Stimulated activated CD8-positive, alpha-beta memory T cell treated with anti-CD3 and anti-CD28 coated beads, Interleukin-12 subunit alpha, Interleukin-12 subunit beta, amount 100 ng/mL, for 1 hour (primary cell): Measurements from ENCODE around the gene UBE3D.
"Not testable (repeated sequence)": the region's sequence is repeated elsewhere in the genome, so short reads cannot be mapped to it uniquely, and the experiment has no call there.

ENCODE experiments used
- DNase-seq: peaks from one replicate; pipeline ENCODE4 v3.0.0-alpha.2; 2020; ENCODE audit warnings: low read depth

UBE3D gene

GRCh38 chr6:82978362-82978945, 87.2 kb downstream of the UBE3D start:
- no peak for DNase-seq

- DNase-seq = no peak
These were observed 89.5 kb downstream of the UBE3D start for GRCh38 chr6:82976179-82976578.

GRCh38 chr6:82971877-82972460, 93.7 kb downstream of the UBE3D start:
- no peak for DNase-seq

GRCh38 chr6:82970839-82971238, 94.8 kb downstream of the UBE3D start:
- DNase-seq = no peak

DNA sequence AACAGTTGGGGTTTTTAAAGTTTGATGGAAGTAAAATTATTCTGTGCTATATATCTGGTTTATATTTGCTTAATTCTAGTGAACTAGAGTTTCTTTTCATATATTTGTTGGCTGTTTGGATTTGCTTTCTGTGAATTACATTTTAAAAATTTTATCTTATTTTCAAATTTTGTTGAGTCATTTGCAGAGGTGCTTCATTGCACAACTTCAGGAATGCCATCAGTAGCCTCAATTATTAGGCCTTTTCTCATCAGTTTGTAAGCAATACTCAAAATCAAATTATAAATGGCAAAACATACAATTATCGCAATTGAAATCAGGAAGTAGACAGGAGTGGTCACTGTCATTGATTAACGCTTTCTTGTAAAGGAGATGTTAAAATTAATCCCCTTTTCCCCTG, 96.9 kb downstream of the UBE3D start:
- no peak for DNase-seq

- no peak for DNase-seq
These were observed 102.3 kb downstream of the UBE3D start for GRCh38 chr6:82963191-82963925.

DNA sequence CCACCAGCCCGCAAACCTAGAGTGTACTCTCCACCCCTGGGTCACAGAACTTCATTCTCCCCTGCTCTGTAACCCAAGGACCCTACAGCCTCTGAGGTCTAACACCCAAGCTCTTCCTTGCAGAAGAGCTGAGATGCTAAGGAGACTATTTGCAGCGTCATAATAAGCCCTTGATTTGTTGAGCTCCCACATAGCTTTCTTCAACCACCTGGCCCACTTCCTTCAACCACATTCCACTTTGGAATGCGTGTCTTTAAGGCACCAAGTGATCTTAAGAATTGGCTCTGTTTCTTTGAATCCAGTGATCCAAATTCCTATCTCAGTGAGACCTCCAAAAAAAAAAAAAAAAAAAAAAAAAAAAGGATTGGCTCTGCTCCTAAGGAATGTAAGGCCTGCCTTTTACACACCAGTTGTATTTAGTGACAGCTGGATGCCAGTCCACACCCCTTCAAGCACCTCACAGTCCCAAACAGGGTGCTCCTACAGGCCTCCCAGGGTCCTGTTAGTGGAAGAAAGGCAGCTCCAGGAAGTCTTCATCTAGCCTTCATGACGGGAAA, 106.2 kb downstream of the UBE3D start:
- DNase-seq = no peak

DNA sequence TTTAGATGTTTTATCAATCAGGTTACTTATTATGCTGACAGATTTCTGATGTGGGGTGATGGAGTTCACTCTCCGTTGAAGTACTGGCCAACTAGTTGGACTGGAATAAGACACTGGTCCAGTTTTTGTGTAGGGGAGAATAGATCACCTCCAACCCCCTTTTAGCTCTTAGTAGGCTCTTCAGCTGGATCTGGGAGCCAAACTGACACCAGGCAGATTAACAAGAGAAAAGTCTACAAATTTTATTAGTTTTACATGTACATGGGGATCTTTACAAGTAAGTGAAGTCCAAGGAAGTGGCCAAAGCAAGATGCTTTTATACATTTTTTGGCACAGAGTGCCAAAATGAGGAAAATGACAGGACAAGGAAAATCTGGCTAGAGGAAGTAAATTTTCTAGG, 107.1 kb downstream of the UBE3D start:
- DNase-seq = no peak

DNA sequence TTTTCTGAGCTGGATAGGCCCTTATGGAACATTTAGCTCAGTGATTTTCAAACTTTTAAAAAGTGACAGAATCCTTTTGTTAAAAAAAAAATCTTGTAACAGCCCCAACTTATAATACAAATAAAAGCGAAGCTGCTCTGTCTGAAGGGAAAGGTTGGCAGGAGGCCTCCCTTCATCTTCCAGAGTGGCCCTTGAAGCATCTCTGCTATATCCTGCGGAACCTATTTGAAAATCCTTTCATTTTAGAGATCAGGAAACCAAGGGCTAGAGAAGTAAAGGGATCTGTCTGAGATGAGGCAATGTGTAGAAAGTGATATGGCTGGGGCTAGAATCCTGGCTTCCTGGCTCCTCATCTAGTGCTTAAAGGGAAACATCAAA, 107.8 kb downstream of the UBE3D start:
- no peak for DNase-seq

DNA sequence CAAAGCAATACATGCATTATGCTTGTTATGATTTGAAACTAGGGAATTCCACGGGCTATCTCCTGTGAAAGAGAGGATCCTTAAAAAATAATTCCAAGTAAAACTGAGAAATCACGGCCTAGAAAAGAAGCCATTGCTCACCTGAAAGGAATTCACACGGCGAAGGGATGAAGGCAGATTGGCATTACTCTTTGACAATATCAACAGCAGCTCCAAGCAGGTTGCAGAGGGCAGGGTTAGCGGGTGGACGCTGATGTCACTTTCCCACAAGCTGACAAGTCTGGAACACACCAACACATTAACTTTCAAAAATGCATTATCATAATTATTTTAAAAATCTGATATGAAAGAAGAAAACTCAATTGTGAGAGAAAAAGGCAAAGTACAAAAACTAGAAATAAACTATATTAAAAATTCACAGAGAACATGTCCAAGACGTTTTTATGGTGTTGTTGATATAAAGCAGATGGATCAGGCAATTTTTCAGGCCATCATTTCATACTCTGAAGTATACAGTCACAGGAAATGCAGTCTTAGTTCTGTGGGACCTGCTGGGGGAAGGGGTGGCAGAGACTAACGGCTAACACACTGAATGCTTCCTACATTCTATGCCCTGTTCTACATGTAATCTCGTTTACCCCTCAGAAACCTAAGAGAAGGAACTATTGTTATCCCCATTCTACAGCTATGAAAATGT, 108.3 kb downstream of the UBE3D start:
- DNase-seq = no peak

DNA sequence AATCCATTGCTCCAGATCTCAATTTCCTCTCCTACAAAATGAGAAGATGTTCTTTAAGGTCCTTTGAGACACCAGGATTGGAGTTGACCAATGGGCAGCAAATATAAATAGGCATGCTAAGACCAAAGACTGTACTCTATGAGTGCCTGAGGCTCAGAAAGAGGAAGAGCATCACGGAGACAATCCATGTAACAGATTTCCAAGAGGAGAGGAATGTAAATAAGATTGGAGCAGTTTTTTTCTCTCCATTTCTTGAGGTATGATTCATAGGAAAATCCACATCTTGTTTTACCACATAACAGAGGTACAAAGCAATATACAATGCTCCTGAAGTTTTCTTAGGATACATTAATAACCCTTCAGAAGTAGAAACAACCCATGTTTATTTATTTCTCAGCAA, 109.8 kb downstream of the UBE3D start:
- DNase-seq = no peak

DNA sequence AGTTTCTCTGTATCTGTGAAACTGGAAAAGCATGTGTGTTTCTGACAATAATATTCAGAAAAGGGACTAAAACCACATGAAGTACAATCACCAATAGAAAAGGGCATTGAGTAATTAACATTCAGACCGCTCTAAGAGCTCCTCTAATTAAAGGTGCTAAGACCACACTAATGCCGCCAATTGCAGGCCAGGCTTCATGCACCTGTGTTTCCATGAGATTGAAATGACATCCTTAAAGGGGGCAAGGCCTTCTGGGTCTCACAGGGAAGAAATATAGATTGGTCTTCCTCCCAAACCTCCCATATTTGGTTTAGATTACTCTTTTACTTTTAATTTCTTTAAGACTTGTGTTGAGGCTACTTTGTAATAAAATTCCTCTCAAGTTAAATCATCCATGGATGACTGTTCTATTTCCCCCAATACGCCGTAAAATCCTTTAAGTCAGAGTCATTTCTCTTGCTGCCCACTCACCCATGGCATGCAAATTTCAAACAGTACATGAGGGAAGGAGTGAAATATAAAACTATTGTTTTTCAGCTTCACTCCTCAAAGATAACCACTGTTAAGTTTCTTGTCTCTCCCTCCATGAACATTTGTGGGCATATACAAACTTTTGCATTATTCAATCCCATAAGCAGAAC, 110.6 kb downstream of the UBE3D start:
- no peak for DNase-seq

DNA sequence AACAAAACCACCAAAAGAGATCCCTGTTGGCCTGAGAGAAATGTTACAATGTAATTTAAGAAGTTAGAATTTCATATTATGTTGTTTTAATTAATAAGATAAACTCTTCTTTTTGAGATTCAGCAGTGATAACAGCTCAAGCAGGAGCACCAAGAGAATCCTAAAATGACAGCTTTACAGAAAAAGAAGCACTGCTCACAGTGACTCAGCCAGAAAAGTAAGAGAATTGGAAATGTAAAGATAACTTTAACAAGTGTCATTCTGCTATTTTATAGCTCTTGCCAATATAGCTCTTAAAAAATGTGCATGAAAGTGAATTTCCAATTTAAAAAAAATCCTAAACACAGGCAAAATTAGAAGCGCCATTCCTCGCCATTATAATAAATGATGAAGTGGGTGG, 111.3 kb downstream of the UBE3D start:
- no peak for DNase-seq

- DNase-seq = no peak
These were observed 111.8 kb downstream of the UBE3D start for GRCh38 chr6:82953871-82954270.

- no peak for DNase-seq
These were observed 113.7 kb downstream of the UBE3D start for GRCh38 chr6:82951935-82952334.

DNA sequence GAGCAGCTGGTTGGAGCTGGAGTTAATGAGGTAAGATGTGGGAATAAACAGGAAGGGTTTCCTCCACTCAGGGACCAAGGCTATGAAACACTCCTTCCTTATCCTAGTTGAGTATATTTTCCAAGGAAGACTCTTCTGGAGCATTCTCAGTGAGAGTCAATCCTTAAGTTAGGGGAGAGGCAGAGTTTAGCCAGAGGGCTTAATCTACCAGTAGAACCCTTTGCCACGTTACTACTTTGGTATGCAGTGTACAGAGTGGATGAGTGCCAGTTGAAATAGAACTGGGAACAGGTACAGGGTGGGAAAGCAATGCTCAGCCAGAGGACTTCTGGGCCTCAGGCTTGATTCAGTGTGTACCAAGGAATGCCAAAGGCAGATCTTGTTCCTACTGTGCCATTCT, 114.3 kb downstream of the UBE3D start:
- DNase-seq = no peak

DNA sequence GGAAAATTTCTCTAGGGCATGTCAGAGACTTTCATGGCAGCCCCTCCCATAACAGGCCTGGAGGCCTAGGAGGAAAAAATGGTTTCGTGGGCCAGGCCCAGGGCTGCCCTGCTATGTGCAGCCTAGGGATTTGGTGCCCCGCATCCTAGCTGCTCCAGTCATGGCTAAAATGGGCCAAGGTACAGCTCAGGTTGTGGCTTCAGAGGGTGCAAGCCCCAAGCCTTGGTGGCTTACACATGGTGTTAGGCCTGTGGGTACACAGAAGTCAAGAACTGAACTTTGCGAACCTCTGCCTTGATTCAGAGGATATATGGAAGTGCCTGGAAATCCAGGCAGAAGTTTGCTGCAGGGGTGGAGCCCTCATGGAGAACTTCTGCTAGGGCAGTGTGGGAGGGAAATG, 134.7 kb downstream of the UBE3D start:
- not testable (repeated sequence) for DNase-seq

- DNase-seq = no peak
These were observed 140.7 kb downstream of the UBE3D start for GRCh38 chr6:82924799-82925535.

DNA sequence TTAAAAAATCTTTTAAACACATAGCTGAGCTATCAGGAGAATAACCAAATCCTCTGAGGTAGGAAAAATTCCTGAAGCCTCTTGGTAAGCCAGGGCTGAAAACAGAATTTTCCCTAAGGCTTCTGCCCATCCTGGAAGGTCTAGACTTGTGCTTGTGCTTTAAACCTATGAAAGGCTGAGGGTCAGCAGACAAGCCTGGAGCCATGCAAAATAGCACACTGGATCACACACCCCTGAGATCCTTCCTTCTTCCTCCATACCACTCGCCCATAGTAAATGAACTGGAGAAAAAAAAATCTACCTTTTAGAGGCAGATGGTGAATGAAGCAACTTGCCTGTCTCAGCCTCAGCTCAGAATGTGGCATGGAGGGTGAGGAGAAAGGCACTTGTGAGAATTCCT, 144.4 kb downstream of the UBE3D start:
- DNase-seq = no peak

DNA sequence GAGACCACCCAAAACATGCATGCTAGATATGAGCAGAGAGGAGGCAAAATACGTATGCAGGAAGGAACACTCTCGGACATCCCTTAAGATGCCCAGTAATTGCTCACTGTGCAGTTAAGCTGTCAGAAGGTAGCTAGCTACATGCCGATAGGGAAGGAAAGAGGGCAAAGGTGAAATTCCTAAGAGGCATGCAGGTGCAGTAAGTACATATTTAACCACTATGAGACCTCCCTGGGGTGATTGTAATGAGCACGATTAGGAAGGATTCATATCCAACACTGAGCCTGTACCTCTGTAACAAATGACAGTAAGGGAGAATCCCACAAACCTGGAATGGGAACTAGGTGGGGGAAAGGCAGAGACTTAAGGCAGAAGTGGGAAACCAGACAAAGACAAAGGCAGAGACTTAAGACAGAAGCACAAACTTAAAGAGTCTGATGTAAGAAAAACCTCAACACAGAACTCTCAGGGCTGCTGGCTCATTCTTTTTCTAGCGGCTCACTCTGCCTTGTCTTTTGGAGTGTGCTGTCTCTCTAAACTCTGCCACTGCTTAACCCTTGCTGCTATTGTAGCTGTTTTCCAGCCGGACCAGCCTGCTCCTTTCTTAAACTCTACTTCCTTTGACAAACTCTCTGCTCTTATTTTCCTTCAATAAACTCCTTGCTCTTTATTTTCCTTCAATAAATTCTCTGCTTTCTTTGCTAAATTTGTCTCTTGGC, 148.1 kb downstream of the UBE3D start:
- no peak for DNase-seq

GRCh38 chr6:82915666-82916065, 150.0 kb downstream of the UBE3D start:
- no peak for DNase-seq
